ENCODE data around the gene KRABD2.

GRCh38 chr17:8332128-8332527 lies 44.4 kb downstream of the KRABD2 start:
- TF ChIP-seq CTCF (conservative IDR thresholded peaks at IDR 0.05; ENCODE audit: low read length) (no peak), EZH2phosphoT487 (IDR thresholded peaks at IDR 0.05; ENCODE audit: borderline replicate concordance, low read depth, low read length) (no peak)

Measured in OCI-LY7 (cell line).